ENCODE data around the gene KPTN.

- TF ChIP-seq CTCF (IDR thresholded peaks at IDR 0.05; ENCODE audit: low read depth, low read length, missing input control) (no peak), ZBTB33 (IDR thresholded peaks at IDR 0.05) (no peak), RAD21 (IDR thresholded peaks at IDR 0.05) (no peak), GABPA (IDR thresholded peaks at IDR 0.05 in 1 of 2, conservative IDR thresholded peaks at IDR 0.05 in 1 of 2) (no peak), FOXA1 (IDR thresholded peaks at IDR 0.05) (no peak), SP1 (IDR thresholded peaks at IDR 0.05) (no peak), REST (IDR thresholded peaks at IDR 0.05) (no peak), TAF1 (conservative IDR thresholded peaks at IDR 0.05) (no peak), HNF4G (IDR thresholded peaks at IDR 0.05) (no peak), YY1 (IDR thresholded peaks at IDR 0.05) (no peak), ATF3 (IDR thresholded peaks at IDR 0.05) (no peak)
Observed at GRCh38 chr19:47495478-47496372, 11.7 kb upstream of the KPTN start.

All from liver (tissue), 3 donors.